Breast epithelium (tissue), 3 donors: ENCODE data around the gene SLC6A9.

Experiments
- CTCF ChIP-seq, 3 donors: fragments of 450-650 bp; IDR thresholded peaks; one replicate each; pipeline ENCODE4 v1.5.1; 2016 to 2017; ENCODE audit warnings: antibody characterized with exemption in 3 of 3, mild to moderate bottlenecking in 3 of 3, moderate library complexity in 3 of 3
- POLR2A ChIP-seq: fragments of 450-650 bp; IDR thresholded peaks from one replicate; pipeline ENCODE4 v1.6.1; 2016; ENCODE audit warnings: antibody characterized with exemption, mild to moderate bottlenecking, moderate library complexity
- POLR2AphosphoS5 ChIP-seq, 3 donors: sonication (generic); formaldehyde crosslinking; IDR thresholded peaks; one replicate each; pipeline ENCODE4 v1.6.1; 2017; ENCODE audit warnings: antibody characterized with exemption in 3 of 3

DNA sequence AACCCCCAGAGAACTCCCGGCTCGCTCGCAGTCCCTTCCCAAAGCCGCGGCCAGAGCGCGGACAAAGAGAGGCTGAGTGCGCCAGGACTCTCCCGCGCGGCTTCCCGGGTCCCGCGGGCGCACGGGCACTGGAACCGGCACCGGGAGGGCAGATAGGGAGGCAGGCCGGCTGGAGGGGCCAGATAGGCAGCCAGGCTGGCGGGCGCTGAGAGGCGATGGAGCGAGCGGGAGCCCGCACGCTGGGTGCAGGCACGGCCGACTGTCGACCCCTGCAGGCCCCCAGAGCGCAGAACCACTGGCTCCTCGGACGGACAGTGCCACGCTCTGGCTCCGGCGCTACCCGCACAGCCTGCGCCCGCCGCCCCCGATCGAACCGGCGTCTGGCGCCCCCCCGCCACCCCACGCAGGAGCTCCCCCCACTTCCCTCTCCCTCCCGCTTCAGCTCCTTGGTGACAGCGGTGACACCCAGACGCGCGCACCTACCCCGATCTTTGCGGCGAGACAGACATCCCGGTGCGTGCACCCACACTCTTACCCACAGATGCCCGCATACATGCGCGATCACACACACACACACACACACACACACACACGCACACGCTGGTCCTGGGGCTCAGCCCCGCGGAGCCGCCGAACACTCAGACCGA lies 534 bp downstream of the SLC6A9 start:
- TF ChIP-seq CTCF (IDR thresholded peaks at IDR 0.05) = no peak
- TF ChIP-seq POLR2A = no peak
- no peak for TF ChIP-seq POLR2AphosphoS5 (IDR thresholded peaks at IDR 0.05)
